ENCODE results near the gene HS6ST3. TPM values are rescaled to one million over a fixed set of nuclear protein-coding genes. Genes with fewer than 3 reads are reported as not detected.

HS6ST3 gene
- total RNA-seq, 2 donors from 2014 or later: 0.02 to 0.13 TPM

DNA sequence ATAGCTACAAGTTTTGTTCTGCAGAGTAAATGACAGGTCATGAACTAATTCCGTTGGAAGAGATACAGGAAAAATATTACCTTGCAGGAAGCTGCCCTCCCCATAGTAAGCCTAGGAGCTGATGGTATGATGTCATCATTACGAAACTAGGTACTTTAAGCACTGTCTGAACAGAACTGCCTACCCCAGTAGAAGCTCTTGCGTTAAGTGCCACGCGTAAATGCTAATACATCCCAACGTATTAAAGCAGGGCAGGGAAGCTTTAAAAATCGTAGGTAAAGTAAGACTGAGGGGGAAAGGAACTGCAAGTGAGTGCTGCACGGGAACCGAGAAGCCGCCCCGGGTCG lies 37.3 kb upstream of the HS6ST3 start:
- TF ChIP-seq, protein P1, sequence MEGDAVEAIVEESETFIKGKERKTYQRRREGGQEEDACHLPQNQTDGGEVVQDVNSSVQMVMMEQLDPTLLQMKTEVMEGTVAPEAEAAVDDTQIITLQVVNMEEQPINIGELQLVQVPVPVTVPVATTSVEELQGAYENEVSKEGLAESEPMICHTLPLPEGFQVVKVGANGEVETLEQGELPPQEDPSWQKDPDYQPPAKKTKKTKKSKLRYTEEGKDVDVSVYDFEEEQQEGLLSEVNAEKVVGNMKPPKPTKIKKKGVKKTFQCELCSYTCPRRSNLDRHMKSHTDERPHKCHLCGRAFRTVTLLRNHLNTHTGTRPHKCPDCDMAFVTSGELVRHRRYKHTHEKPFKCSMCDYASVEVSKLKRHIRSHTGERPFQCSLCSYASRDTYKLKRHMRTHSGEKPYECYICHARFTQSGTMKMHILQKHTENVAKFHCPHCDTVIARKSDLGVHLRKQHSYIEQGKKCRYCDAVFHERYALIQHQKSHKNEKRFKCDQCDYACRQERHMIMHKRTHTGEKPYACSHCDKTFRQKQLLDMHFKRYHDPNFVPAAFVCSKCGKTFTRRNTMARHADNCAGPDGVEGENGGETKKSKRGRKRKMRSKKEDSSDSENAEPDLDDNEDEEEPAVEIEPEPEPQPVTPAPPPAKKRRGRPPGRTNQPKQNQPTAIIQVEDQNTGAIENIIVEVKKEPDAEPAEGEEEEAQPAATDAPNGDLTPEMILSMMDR (IDR thresholded peaks at IDR 0.05): no peak
- H3K27me3 ChIP-seq: no peaks in the 10 kb centered on the region
- no peak for DNase-seq
- H3K27ac ChIP-seq: peak overlapping the region; percentile 61
- H3K9me3 ChIP-seq: no peaks in the 10 kb centered on the region
- H3K36me3 ChIP-seq: no peaks in the 10 kb centered on the region
- no peaks in the 10 kb centered on the region for H3K4me1 ChIP-seq
- intact Hi-C loops (cut with DNase I): no loop called here
- peak overlapping the region; percentile 85 for H3K4me3 ChIP-seq
- peak overlapping the region; percentile 81 to 85 for H3K9ac ChIP-seq (ENCODE audit: low read depth in 2 of 2, low read length in 2 of 2)

DNA sequence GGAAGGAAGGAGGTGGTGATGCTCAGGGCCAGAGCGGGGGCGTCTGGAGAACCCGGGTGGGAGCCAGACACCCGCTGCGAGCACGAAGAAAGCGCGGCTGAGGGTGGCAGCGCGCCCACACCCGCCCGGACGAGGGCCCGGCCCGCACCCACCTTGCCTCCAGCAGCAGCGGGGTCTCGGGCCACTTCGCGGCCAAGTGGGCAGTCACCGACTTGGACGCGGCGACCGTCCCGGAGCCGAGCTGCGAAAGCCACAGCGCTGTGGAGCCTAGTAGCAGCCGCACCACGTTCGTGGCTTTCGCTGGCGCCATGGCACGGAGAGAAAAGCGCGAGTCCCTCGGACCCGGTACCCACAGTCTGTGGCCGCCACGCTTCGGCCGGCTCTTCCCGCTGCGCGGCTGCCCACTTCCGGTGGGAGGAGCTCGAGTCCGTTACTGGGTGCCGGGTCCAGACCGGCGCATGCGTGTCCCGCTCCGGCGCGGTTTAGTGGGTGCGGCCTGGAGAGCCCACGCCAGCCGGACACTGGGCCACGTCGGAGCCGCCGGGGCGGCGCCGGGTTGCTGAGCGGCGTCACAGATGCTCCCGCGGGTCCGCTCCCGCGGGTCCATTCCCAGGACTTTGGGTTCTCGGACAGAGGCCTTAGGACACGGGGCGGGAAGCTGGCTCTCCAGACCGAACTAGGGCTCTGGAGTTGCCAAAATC lies 36.8 kb upstream of the HS6ST3 start, which contains the start of gene UGGT2:
UGGT2 (minus strand) TSS at position 399 of the 701 bp plus-strand sequence; CDS start at position 310, 89 bp downstream.
- TF ChIP-seq, protein P1 (IDR thresholded peaks at IDR 0.05): no peak
- H3K27ac ChIP-seq: peak within 1 kb of the TSS; percentile 61
- no peaks in the 10 kb centered on the region for H3K36me3 ChIP-seq
- H3K4me3 ChIP-seq: peak within 1 kb of the TSS; percentile 85
- H3K9me3 ChIP-seq: no peaks in the 10 kb centered on the region
- no peaks in the 10 kb centered on the region for H3K4me1 ChIP-seq
- H3K9ac ChIP-seq (ENCODE audit: low read depth in 2 of 2, low read length in 2 of 2): peak within 1 kb of the TSS; percentile 81 to 85
- H3K27me3 ChIP-seq: no peaks in the 10 kb centered on the region
- intact Hi-C loops (cut with DNase I): no loop called here
- peak; percentile 95 for DNase-seq

DNA sequence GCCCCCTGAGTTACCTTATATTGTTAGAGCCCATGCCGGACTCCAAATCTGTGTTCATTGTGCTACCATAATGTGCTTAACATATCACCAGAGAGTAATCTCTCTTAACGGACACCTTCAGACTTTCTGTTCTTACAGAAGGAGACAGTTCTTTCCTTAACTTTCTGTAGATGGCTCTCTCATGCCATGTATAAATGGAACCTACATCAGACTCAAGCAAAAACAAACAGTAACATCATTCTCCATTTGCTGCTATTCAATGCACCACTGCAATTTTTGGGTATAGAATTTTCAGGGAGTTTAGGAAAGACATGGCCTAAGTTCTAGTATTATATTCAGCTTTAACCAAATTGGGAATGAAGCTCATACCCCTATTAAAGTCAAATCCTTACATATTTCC lies 24.1 kb upstream of the HS6ST3 start:
- H3K9me3 ChIP-seq: no peaks in the 10 kb centered on the region
- no peaks in the 10 kb centered on the region for H3K36me3 ChIP-seq
- H3K27me3 ChIP-seq: no peaks in the 10 kb centered on the region
- no peak overlapping the region for H3K9ac ChIP-seq (ENCODE audit: low read depth in 2 of 2, low read length in 2 of 2)
- no peak for DNase-seq
- H3K4me3 ChIP-seq: no peak overlapping the region
- intact Hi-C loops (cut with DNase I): no loop called here
- H3K27ac ChIP-seq: no peak overlapping the region
- no peaks in the 10 kb centered on the region for H3K4me1 ChIP-seq
- TF ChIP-seq, protein P1 (IDR thresholded peaks at IDR 0.05): no peak

DNA sequence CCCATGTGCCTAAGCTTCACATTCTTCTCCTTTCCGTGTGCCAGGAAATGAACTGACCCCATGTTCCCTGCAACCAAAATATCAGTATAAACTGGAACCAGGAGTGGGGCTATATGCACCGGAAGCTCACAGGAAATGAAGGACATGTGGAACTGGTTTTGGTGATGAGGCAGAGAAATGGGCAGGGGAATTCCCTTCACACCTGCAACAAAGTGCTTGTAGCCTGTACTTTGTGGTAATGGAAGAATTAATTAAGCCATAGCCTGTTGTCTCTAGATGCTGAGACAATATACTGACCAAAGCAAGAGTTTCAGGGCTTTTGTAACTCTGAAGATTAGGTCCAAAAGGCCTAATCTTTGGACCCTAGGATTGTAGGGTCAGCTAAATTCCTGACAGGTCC lies 21.2 kb upstream of the HS6ST3 start:
- H3K27me3 ChIP-seq: no peaks in the 10 kb centered on the region
- no peaks in the 10 kb centered on the region for H3K36me3 ChIP-seq
- H3K4me3 ChIP-seq: no peak overlapping the region
- DNase-seq: no peak
- H3K4me1 ChIP-seq: no peaks in the 10 kb centered on the region
- no peaks in the 10 kb centered on the region for H3K9me3 ChIP-seq
- TF ChIP-seq, protein P1 (IDR thresholded peaks at IDR 0.05): no peak
- no peak overlapping the region for H3K9ac ChIP-seq (ENCODE audit: low read depth in 2 of 2, low read length in 2 of 2)
- no peak overlapping the region for H3K27ac ChIP-seq
- intact Hi-C loops (cut with DNase I): no loop called here

DNA sequence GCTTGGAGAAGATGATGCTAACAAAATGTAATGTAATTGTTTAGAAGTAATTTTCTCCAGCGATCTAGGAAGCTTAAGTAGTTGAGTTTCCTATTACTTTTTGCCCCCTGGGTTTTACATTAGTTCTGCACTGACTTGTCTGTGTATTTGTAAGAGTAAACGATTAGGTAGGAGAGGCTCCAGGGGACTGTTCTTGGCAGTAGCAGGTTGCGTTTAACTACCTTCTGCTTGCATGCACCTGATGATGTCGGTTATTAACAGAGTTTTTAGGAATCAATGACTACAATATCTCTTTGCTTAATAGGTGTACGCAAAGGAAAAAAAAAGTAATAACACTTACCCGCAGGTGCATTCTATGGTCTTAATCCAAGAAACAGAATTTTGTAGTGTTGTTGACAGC lies 18.4 kb upstream of the HS6ST3 start:
- Histone ChIP-seq H3K4me1 (no peaks in the 10 kb centered on the region), H3K27me3 (no peaks in the 10 kb centered on the region), H3K36me3 (no peaks in the 10 kb centered on the region), H3K4me3 (no peak overlapping the region), H3K9me3 (no peaks in the 10 kb centered on the region), H3K9ac (ENCODE audit: low read depth in 2 of 2, low read length in 2 of 2) (no peak overlapping the region), H3K27ac (no peak overlapping the region)
- intact Hi-C loops (cut with DNase I): loop anchor here (10.0 kb wide), 1 partner anchor 47 kb away; no protein-coding TSS in a partner anchor
- no peak for DNase-seq
- TF ChIP-seq, protein P1 (IDR thresholded peaks at IDR 0.05): no peak

Data from colonic mucosa (tissue), 4 donors.